ENCODE measurements around the gene GNB1.

DNA sequence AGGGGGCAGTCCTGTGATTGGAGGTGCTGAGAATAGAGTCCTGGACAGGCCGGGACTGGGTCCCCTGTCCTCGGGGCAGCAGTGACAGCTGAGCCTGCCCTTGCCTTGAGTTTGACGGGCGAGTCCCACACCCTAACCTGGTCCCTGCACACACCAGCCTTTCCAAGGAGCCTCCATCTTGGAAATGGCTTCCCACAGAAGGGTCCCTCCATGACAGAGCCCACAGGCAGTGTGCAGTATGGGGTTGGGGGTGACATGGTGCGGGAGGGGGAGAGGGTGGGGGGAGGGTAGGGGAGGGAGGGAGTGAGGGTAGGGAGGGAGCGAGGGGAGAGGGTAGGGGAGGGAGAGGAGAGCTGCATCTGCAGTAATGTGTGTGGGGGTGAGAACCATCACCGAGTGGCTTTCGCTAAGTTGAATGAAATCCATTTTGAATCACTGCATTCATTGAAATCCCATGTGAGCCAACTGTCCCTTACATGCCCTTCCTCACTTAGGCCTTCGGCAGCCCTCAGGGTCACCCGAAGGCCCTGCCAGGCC is 38.3 kb upstream of the GNB1 start:
- TF ChIP-seq, protein P1, sequence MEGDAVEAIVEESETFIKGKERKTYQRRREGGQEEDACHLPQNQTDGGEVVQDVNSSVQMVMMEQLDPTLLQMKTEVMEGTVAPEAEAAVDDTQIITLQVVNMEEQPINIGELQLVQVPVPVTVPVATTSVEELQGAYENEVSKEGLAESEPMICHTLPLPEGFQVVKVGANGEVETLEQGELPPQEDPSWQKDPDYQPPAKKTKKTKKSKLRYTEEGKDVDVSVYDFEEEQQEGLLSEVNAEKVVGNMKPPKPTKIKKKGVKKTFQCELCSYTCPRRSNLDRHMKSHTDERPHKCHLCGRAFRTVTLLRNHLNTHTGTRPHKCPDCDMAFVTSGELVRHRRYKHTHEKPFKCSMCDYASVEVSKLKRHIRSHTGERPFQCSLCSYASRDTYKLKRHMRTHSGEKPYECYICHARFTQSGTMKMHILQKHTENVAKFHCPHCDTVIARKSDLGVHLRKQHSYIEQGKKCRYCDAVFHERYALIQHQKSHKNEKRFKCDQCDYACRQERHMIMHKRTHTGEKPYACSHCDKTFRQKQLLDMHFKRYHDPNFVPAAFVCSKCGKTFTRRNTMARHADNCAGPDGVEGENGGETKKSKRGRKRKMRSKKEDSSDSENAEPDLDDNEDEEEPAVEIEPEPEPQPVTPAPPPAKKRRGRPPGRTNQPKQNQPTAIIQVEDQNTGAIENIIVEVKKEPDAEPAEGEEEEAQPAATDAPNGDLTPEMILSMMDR (IDR thresholded peaks at IDR 0.05) = no peak
- TF ChIP-seq POLR2A (IDR thresholded peaks at IDR 0.05) = no peak
